SJCRH30 (cell line): Measurements from ENCODE around the gene SMARCA2. TPM values are rescaled to one million over a fixed set of nuclear protein-coding genes. Genes with fewer than 3 reads are reported as not detected.
A peak's percentile ranks its signal among the peaks of the same experiment; 100 is the strongest.
"Not testable (repeated sequence)": the region's sequence is repeated elsewhere in the genome, so short reads cannot be mapped to it uniquely, and the experiment has no call there.

Source experiments
- DNase-seq, 2 experiments: peaks; one replicate each; pipeline ENCODE4 v3.0.0-alpha.2; 2015 to 2020
- H3K27ac ChIP-seq: fragments of 250-450 bp; sonication (Bioruptor Pico); 2 replicates; pipeline ENCODE4 v1.5.1; 2020; ENCODE audit warnings: mild to moderate bottlenecking, moderate library complexity
- H3K27me3 ChIP-seq: fragments of 250-450 bp; sonication (Bioruptor Pico); 2 replicates; pipeline ENCODE4 v1.5.1; 2020; ENCODE audit warnings: mild to moderate bottlenecking, moderate library complexity
- H3K36me3 ChIP-seq: fragments of 250-450 bp; sonication (Bioruptor Pico); 2 replicates; pipeline ENCODE4 v1.5.1; 2020; ENCODE audit warnings: mild to moderate bottlenecking, moderate library complexity
- H3K4me1 ChIP-seq: fragments of 250-450 bp; sonication (Bioruptor Pico); 2 replicates; pipeline ENCODE4 v1.5.1; 2020; ENCODE audit warnings: mild to moderate bottlenecking, moderate library complexity
- H3K4me3 ChIP-seq: fragments of 250-450 bp; sonication (Bioruptor Pico); 2 replicates; pipeline ENCODE4 v1.5.1; 2020; ENCODE audit warnings: mild to moderate bottlenecking, moderate library complexity
- H3K9me3 ChIP-seq: fragments of 250-450 bp; sonication (Bioruptor Pico); replicated peaks from 2 replicates; pipeline ENCODE4 v1.5.1; 2020; ENCODE audit warnings: mild to moderate bottlenecking, moderate library complexity
- total RNA-seq: library from RNA; depleted of rRNA; stranded (reverse); fragments of >200 nt; shearing (Covaris generic); gene quantifications from 2 replicates; pipeline ENCODE4 v1.2.3, GENCODE V29; 2014

SMARCA2 gene
- total RNA-seq, 1 experiment from 2014 or later = 64.7 TPM

DNA sequence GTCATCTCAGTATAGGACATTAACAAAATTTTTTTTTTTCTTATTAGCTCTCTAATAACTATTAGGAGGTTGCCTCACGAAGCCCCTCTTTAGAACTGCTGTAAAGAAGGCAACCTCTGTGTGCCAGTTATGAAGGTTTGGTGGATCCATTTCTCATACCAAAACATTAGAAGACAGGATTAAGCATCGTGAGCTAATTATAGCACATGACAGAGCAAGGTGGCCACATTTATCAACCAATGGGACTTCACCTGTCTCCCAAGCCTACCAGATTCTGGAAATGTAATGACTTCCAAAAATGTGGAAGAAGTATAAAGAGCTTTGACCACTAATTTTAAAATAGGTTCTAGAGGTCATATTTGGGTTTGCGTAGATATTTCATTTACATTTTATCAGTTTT lies 107.2 kb downstream of the SMARCA2 start:
- Histone ChIP-seq H3K4me3 (no peak overlapping the region), H3K27ac (no peak overlapping the region), H3K4me1 (peaks cover 6% of the 10 kb centered on the region; the same call in 1 of the 2 replicates), H3K27me3 (no peaks in the 10 kb centered on the region), H3K9me3 (no peaks in the 10 kb centered on the region), H3K36me3 (peaks cover 13% of the 10 kb centered on the region)
- no peak for DNase-seq

DNA sequence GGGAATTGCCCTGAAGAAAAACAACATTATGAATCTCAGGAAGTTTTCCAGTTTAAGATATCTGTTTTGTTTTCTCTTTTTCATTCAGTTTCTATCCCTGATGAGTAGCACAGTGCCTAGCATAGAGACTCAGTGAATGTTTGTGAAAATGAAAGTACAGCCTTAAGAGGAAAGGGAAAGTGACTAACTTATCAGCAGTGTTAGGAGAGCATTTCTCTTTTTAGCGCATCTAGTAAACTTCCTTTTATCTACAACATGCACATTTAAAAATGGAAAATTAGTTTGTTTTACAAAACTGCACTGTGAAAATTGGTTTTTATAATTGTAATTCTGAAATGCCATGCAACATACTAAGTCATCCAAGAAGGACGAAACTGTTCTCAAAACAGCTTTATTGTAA lies 110.8 kb downstream of the SMARCA2 start:
- peaks cover 13% of the 10 kb centered on the region for H3K36me3 ChIP-seq
- DNase-seq = no peak
- H3K27ac ChIP-seq = no peak overlapping the region
- no peak overlapping the region for H3K4me3 ChIP-seq
- no peaks in the 10 kb centered on the region for H3K9me3 ChIP-seq
- peaks cover 5% of the 10 kb centered on the region; the same call in 1 of the 2 replicates for H3K4me1 ChIP-seq
- H3K27me3 ChIP-seq = no peaks in the 10 kb centered on the region

DNA sequence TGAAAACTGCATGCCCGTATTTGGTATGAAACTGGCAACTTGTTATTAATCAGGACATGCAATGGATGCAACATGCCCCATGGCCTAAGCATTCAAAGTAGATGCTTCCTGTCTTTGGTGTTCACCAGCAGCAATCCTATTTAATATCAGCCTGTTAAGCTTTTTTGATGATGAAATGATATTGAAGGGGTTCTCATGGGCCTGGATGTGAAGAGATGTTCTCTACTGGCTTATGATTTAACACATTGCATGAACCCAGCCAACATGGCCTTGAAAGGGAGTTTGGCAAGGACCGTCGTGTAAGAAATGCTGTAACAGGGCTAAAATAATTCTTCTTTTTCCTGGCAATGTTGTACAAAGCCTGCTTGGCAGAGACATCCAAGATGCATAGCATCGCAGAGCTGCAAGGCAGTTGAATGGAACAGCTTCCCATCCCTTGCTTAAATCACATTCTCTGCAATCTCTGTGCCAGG lies 111.2 kb downstream of the SMARCA2 start:
- DNase-seq = no peak
- Histone ChIP-seq H3K27me3 (no peaks in the 10 kb centered on the region), H3K9me3 (no peaks in the 10 kb centered on the region), H3K27ac (no peak overlapping the region), H3K4me3 (no peak overlapping the region), H3K36me3 (peaks cover 13% of the 10 kb centered on the region), H3K4me1 (peaks cover under 1% of the 10 kb centered on the region; the same call in 1 of the 2 replicates)

DNA sequence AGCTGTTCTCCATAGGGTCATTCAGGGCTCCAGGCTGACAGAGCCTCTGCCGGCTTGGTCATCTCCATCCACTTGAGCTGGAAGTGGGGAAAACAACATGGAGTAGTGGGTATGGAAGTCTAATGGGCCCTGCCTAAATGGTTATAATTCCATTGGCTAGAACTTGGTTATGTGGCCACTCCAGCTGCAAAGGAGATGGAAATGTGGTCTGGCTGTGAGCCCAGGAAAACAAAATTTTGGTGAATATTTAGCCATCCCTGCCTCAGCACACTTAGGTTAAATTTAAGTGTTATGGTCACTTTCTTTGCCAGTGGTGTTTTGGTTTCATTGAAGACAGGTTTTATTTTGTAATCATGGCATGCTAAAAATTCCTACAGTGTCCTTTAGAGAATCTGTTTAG lies 112.3 kb downstream of the SMARCA2 start:
- Histone ChIP-seq H3K4me1 (no peaks in the 10 kb centered on the region; the same call in 1 of the 2 replicates), H3K27ac (no peak overlapping the region), H3K36me3 (peaks cover 11% of the 10 kb centered on the region), H3K9me3 (no peaks in the 10 kb centered on the region), H3K27me3 (no peaks in the 10 kb centered on the region), H3K4me3 (no peak overlapping the region)
- peak; percentile 7 to 15 for DNase-seq

DNA sequence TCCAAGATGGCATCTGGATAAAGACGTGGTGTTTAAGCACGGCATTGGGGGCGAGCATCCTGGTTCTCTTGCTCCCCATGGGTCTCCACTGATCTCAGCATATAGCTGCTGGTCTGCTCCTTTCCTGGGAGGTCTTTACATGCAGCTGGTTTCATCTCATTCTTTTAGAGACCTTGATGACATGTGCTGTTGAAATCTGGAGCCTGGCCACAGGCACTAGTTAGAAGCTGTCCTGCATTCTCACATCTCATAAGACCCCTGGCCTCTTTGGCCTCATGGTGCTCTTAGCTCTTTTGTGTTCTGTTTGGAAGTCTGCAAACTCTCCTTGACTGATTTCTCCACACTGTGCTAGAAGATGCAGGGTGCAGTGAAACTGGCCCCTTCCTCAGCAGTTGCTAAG lies 113.0 kb downstream of the SMARCA2 start:
- DNase-seq = no peak

DNA sequence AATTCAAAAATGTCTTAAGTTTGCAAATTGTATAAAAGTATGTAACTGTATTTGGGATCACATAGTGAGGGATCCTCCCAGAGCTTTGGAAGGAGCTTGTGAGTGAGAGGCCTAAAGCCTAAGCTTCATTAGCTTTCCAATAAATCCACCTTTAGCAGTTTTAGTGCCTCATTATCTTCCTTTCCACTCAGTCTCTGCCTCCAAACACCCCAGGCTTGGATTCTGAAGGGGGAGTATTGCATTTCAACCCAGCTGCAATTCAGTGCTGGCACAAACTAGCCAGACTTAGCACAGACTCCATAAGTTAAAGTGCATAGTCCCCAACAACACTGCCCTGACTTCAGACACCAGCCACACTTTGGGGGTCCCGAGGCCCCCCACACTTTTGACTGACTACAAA lies 113.5 kb downstream of the SMARCA2 start:
- no peak for DNase-seq
- no peaks in the 10 kb centered on the region for H3K27me3 ChIP-seq
- H3K27ac ChIP-seq = no peak overlapping the region
- no peaks in the 10 kb centered on the region for H3K9me3 ChIP-seq
- peaks cover 8% of the 10 kb centered on the region; the same call in 1 of the 2 replicates for H3K36me3 ChIP-seq
- H3K4me3 ChIP-seq = no peak overlapping the region
- no peaks in the 10 kb centered on the region; the same call in 1 of the 2 replicates for H3K4me1 ChIP-seq

More for the DNA sequence above, 113.0 kb downstream of the SMARCA2 start:
- no peak overlapping the region for H3K27ac ChIP-seq
- H3K27me3 ChIP-seq = no peaks in the 10 kb centered on the region
- peaks cover 8% of the 10 kb centered on the region; the same call in 1 of the 2 replicates for H3K36me3 ChIP-seq
- no peaks in the 10 kb centered on the region for H3K9me3 ChIP-seq
- H3K4me1 ChIP-seq = no peaks in the 10 kb centered on the region; the same call in 1 of the 2 replicates
- H3K4me3 ChIP-seq = no peak overlapping the region

DNA sequence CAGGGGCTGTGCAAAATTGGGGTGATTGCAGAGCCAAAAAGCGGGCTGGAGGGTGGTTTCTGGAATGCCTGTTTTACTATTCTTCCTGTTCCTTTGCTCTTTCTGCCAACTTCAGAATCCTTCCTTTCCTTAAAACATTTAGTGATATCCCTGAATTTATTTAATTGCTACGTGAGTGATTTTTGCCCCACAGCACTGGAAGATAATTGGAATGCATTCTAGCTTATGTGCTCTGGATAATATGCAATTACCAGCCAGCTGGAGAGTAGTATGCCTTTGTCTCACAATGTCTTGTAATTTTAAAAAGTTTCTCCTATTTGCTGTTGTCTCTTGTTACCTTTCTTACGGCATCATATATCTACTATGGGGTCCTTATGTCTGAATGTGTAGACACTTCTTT lies 115.8 kb downstream of the SMARCA2 start:
- Histone ChIP-seq H3K4me3 (no peak overlapping the region), H3K27ac (no peak overlapping the region), H3K9me3 (no peaks in the 10 kb centered on the region), H3K36me3 (no peaks in the 10 kb centered on the region; the same call in 1 of the 2 replicates), H3K4me1 (no peaks in the 10 kb centered on the region; the same call in 1 of the 2 replicates), H3K27me3 (no peaks in the 10 kb centered on the region)
- DNase-seq = no peak

DNA sequence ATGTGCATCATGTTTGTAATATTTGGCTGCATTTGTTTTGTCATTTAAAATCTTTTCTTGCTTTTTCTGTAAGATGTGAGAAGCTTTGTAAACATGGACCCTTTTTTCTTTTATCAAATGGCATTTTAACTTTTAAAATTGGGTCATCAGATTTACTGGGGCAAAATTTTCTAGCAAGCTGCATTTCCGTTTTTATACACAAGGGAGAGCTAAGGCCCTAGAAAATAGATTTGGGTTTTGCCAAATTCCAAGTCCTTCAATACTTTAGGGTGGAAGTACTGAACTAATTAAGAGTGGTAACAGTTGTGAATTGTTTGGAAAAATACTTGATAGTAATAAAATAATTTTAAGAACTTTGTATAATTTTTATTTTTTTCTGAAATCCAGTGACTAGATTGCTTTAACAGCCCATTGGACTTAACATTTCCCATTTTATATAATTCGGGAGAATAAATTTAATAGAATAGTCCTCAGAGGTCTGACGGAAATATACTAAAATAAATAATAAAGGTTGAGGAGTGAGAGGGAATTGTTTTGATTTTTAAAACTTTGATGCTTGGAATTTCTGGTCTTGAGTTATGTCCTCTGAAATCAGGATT lies 117.4 kb downstream of the SMARCA2 start:
- DNase-seq = peak in 1 of 2 experiments; percentile 54
- H3K9me3 ChIP-seq = no peaks in the 10 kb centered on the region
- H3K4me1 ChIP-seq = no peaks in the 10 kb centered on the region; the same call in 1 of the 2 replicates
- H3K27me3 ChIP-seq = no peaks in the 10 kb centered on the region
- H3K4me3 ChIP-seq = no peak overlapping the region
- no peak overlapping the region for H3K27ac ChIP-seq
- H3K36me3 ChIP-seq = no peaks in the 10 kb centered on the region; the same call in 1 of the 2 replicates

DNA sequence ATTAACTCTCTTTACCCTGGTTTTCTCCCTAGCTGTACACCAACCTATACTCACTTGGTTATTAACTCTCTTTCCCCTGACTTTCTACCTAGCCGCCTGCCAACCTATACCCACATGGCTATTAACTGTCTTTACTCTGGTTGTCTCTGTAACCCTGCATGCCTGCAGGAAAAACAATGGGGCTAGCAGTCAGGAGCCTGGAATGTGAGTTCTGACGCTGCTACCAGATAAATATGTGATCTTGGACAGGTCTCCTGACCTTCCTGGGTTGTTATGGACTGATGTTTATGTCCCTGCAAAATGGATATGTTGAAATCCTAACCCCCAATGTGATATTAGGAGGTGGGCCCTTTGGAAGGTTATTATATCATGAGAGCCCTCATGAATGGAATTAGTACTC lies 119.2 kb downstream of the SMARCA2 start:
- DNase-seq = no peak
- Histone ChIP-seq H3K27me3 (no peaks in the 10 kb centered on the region), H3K9me3 (no peaks in the 10 kb centered on the region), H3K36me3 (no peaks in the 10 kb centered on the region; the same call in 1 of the 2 replicates), H3K4me3 (no peak overlapping the region), H3K4me1 (no peaks in the 10 kb centered on the region), H3K27ac (no peak overlapping the region)

DNA sequence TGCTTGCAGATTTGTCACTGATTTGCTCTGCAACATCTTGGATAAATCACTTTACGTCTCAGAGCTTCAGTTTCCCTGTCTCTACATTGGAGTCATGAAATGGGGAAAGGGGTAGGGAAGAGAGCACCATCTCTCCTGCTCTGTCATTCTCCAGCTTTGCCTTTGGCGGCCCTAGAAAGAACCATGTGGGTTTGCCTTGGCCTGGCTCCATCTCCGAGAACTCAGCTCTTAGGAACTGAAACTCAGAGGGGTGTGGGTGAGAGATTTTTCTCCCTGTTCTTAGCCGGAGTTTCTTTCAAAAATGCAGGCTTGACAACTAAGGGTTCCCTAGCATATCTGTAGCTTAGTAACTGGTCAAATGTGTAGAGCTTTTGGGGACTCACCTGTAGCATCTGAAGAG lies 123.5 kb downstream of the SMARCA2 start:
- Histone ChIP-seq H3K4me1 (no peaks in the 10 kb centered on the region), H3K9me3 (no peaks in the 10 kb centered on the region), H3K27ac (no peak overlapping the region), H3K36me3 (no peaks in the 10 kb centered on the region; the same call in 1 of the 2 replicates), H3K4me3 (no peak overlapping the region), H3K27me3 (no peaks in the 10 kb centered on the region)
- DNase-seq = no peak

DNA sequence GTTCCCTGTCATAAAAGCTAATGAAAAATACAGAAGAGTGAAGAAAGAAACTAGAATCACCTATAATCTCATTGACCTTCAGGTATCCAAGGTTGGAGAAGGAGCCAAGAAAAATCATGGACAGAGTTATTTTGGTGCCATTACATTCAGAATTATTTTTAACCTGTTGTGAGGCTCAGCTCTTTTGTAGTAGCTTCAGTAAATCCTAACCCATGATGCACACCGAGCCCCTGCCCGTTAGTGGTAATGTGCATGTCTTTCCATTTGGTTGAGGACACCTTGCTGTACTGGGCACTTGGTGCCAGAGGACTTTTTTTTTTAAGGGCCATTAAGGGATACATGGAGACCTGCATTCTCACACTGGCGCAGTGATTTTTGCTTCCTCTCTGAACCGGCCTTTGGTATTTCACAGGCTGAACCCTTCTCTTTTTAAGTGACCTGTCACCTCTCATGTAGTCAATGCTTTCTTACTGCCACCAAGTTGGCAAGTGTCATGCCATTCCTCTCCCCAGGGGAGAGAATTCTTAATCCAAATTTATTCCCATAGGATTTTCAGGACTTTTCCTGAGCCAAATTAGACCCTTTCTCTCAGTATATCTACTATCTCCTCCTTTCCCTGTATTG lies 125.6 kb downstream of the SMARCA2 start:
- Histone ChIP-seq H3K4me1 (no peaks in the 10 kb centered on the region), H3K27me3 (no peaks in the 10 kb centered on the region), H3K4me3 (no peak overlapping the region), H3K9me3 (no peaks in the 10 kb centered on the region), H3K27ac (no peak overlapping the region), H3K36me3 (no peaks in the 10 kb centered on the region)
- DNase-seq = no peak

DNA sequence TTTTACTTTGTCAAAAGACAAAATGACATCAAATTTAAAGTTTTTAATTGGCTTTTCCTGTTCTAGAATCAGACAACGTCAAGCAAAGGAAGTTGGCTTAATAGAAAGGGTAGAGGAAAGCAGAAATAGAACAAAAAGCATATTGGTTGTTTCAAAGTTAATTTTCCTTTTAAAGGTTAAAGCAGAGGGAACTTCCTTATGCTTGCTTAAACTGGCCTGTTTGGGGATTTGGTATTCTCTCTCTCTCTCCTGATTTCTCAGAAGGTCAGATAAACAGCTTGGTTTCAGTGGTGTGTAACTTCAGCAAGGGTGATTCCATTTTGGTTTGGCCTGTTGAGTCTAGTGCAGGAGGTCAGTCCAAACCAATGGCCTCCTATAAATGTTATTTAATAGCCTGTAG lies 127.1 kb downstream of the SMARCA2 start:
- Histone ChIP-seq H3K4me3 (no peak overlapping the region), H3K36me3 (no peaks in the 10 kb centered on the region), H3K4me1 (no peaks in the 10 kb centered on the region), H3K27me3 (no peaks in the 10 kb centered on the region), H3K27ac (no peak overlapping the region), H3K9me3 (no peaks in the 10 kb centered on the region)
- no peak for DNase-seq

DNA sequence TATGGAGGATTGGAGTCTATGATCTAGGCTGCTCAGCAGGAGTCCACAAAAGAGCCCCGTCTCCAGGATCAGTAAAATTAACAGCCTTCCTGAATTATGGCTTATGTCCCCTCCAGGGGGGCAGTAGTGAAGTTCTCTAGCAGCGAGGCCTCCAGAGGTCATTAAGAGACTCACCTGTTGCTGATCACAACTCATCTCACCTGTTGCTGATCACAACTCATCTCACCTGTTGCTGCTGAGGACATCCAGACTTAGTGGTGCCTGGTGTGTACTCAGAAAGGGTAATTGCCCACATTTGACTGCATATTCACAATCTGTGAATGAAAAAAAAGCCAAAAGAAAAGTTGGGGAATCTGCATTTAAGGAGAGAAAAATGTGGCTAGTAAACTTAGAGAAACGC lies 129.5 kb downstream of the SMARCA2 start:
- Histone ChIP-seq H3K4me1 (no peaks in the 10 kb centered on the region), H3K27ac (no peak overlapping the region), H3K36me3 (no peaks in the 10 kb centered on the region), H3K9me3 (no peaks in the 10 kb centered on the region), H3K27me3 (no peaks in the 10 kb centered on the region), H3K4me3 (no peak overlapping the region)
- DNase-seq = no peak

DNA sequence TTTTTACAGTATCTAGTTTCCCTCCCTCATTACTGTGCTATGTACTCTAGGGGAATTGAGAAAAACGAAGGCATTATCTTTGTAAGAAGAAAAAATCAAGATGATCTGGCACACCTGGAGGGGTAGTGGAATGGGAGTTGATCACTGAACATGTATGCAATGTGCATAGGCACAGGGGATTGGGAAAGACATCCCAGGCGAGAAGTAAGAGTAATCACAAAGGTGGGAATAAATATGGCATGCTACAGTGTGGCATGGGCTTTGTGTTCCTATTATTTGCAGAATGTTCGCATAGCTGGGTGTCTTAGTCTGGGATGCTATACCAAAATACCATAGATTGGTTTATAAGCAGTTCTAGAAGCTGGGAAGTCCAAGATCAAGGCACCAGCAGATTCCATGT lies 130.6 kb downstream of the SMARCA2 start:
- H3K4me1 ChIP-seq = no peaks in the 10 kb centered on the region
- H3K9me3 ChIP-seq = no peaks in the 10 kb centered on the region
- H3K27me3 ChIP-seq = no peaks in the 10 kb centered on the region
- H3K27ac ChIP-seq = no peak overlapping the region
- H3K4me3 ChIP-seq = no peak overlapping the region
- no peak for DNase-seq
- H3K36me3 ChIP-seq = no peaks in the 10 kb centered on the region

DNA sequence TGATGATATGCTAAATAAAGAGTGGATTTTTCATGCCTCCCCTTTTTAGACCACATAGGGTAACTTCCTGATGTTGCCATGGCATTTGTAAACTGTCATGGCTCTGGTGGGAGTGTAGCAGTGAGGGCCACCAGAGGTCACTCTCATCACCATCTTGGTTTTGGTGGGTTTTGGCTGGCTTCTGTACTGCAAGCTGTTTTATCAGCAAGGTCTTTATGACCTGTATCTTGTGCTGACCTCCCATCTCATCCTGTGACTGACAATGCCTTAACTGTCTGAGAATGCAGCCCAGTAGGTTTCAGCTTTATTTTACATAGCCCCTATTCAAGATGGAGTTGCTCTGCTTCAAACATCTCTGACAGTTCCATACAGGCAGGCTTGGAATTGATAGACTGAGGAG lies 131.6 kb downstream of the SMARCA2 start:
- not testable (repeated sequence) for H3K4me3 ChIP-seq, H3K27ac ChIP-seq, H3K9me3 ChIP-seq, H3K36me3 ChIP-seq, H3K4me1 ChIP-seq, H3K27me3 ChIP-seq
- peak; percentile 7 to 23 for DNase-seq
